OCI-LY1 (cell line): ENCODE data around the gene TARBP2.

Source experiments
- CTCF ChIP-seq: fragments of 200-600 bp; sonication (generic), shearing (Covaris generic); IDR thresholded peaks from 2 replicates; pipeline ENCODE4 v1.5.1; 2017; ENCODE audit warnings: mild to moderate bottlenecking, antibody characterized with exemption, low read length, moderate library complexity, mixed read lengths
- EZH2 ChIP-seq: fragments of 200-600 bp; sonication (generic), shearing (Covaris generic); IDR thresholded peaks from 2 replicates; pipeline ENCODE4 v1.8.0; 2017; ENCODE audit warnings: borderline replicate concordance, mixed run types, mild to moderate bottlenecking, antibody characterized with exemption, low read length, moderate library complexity, mixed read lengths

DNA sequence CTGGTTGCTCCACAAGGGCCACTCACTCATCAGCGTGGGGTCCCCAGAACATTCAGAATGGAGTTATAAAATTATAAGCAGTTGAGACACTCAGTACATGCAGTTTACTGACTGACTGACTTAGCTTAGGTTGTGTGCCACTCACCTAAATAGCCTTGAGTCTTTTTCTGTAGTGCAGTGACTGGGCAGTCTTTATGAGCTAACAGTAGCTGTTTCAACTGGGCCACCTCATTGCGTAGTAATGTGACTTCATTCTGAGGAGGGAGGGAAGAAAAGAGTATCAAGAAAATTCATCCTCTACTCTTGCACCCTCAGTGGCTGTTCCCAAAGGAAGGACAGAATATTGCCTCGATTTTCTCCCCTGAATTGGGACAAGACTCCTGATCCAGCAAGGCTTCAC, 22.0 kb downstream of the TARBP2 start:
- TF ChIP-seq CTCF (no peak), EZH2 (no peak)
